Measurements from ENCODE around the gene CEACAM5.

DNA sequence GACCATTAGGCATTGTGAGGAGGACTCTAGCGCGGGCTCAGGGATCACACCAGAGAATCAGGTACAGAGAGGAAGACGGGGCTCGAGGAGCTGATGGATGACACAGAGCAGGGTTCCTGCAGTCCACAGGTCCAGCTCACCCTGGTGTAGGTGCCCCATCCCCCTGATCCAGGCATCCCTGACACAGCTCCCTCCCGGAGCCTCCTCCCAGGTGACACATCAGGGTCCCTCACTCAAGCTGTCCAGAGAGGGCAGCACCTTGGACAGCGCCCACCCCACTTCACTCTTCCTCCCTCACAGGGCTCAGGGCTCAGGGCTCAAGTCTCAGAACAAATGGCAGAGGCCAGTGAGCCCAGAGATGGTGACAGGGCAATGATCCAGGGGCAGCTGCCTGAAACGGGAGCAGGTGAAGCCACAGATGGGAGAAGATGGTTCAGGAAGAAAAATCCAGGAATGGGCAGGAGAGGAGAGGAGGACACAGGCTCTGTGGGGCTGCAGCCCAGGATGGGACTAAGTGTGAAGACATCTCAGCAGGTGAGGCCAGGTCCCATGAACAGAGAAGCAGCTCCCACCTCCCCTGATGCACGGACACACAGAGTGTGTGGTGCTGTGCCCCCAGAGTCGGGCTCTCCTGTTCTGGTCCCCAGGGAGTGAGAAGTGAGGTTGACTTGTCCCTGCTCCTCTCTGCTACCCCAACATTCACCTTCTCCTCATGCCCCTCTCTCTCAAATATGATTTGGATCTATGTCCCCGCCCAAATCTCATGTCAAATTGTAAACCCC lies 2.8 kb upstream of the CEACAM5 start:
- TF ChIP-seq, protein P1, sequence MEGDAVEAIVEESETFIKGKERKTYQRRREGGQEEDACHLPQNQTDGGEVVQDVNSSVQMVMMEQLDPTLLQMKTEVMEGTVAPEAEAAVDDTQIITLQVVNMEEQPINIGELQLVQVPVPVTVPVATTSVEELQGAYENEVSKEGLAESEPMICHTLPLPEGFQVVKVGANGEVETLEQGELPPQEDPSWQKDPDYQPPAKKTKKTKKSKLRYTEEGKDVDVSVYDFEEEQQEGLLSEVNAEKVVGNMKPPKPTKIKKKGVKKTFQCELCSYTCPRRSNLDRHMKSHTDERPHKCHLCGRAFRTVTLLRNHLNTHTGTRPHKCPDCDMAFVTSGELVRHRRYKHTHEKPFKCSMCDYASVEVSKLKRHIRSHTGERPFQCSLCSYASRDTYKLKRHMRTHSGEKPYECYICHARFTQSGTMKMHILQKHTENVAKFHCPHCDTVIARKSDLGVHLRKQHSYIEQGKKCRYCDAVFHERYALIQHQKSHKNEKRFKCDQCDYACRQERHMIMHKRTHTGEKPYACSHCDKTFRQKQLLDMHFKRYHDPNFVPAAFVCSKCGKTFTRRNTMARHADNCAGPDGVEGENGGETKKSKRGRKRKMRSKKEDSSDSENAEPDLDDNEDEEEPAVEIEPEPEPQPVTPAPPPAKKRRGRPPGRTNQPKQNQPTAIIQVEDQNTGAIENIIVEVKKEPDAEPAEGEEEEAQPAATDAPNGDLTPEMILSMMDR (IDR thresholded peaks at IDR 0.05; ENCODE audit: insufficient read depth, low read length, poor library complexity, severe bottlenecking): no peak
- no peak for TF ChIP-seq EZH2phosphoT487 (conservative IDR thresholded peaks at IDR 0.05; ENCODE audit: low read length)
